PFSK-1 (cell line): Measurements from ENCODE around the gene PGBD2.

Source experiments
- FOXP2 ChIP-seq: optimal IDR thresholded peaks from 2 replicates; pipeline ENCODE3; 2011; ENCODE audit warnings: borderline replicate concordance, control low read depth, inconsistent platforms; ENCODE audit not compliant: insufficient read depth; ENCODE audit errors: extremely low read length, extremely low read depth
- POLR2AphosphoS5 ChIP-seq: IDR thresholded peaks from 2 replicates; pipeline ENCODE4 v1.6.1; 2012; ENCODE audit warnings: low read depth, mild to moderate bottlenecking, control low read depth, low read length, moderate library complexity
- SIN3A ChIP-seq: IDR thresholded peaks from 2 replicates; pipeline ENCODE4 v1.6.1; 2012; ENCODE audit warnings: mild to moderate bottlenecking, low read length, moderate library complexity, borderline replicate concordance; ENCODE audit not compliant: insufficient read depth
- TAF1 ChIP-seq: IDR thresholded peaks from 2 replicates; pipeline ENCODE4 v1.6.1; 2012; ENCODE audit warnings: low read length, control low read depth, borderline replicate concordance; ENCODE audit not compliant: insufficient read depth
- TF ChIP-seq, protein P1 (sequence below), 2 experiments: IDR thresholded peaks; 2 replicates each; pipeline versions ENCODE4 v1.6.1 to v1.8.0; 2011 to 2012; ENCODE audit warnings: low read depth in 2 of 2, low read length in 2 of 2, control low read depth in 1 of 2, inconsistent platforms in 1 of 2, mild to moderate bottlenecking in 1 of 2, moderate library complexity in 1 of 2; ENCODE audit not compliant: insufficient read depth in 1 of 2

PGBD2 gene

DNA sequence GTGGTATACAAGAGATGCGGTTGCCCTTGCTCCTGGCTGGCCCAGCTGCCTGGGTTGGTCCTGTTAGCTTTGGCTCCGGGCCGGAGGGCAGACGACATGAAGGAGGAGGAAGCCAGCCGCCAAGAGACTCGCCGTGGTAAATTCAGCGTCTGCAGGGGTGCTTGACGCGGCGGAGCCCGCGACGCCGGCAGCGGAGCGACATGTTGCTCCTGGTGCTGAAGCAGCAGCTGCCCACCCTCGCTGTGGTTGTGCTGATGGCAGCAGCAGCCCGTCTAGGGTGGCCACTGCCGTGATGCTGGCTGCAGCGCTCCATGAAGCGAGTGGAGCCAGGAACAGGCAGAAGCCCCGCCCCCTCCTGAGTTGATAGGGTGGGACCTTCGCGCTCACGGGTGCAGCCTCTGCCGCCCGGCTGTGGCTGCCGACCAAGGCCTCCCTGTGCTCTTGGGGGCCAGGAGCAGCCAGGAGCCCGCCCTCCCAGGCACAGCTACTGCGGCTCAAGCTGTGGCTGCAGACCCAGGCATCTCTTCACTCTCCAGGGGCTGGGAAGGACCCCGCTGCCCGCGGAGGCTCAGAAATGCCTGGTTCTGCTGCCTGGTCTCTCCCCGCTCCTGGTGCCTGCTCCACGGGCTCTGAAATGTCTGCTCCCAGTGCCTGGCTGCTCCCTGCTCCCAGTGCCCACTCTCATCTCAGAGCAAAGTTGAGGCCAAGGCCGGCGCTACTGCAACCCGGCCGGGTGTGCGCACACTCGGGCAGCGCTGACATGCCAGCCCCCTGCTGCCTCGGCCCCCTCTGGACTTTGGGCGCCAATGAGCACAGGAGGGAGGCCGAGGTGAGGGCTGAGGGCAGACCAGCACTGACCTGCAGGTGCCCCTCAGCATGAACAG, 42.8 kb upstream of the PGBD2 start:
- TF ChIP-seq POLR2AphosphoS5 (peak; percentile 83), SIN3A (no peak), TAF1 (peak; percentile 84; the same call in 1 of the 2 replicates)

DNA sequence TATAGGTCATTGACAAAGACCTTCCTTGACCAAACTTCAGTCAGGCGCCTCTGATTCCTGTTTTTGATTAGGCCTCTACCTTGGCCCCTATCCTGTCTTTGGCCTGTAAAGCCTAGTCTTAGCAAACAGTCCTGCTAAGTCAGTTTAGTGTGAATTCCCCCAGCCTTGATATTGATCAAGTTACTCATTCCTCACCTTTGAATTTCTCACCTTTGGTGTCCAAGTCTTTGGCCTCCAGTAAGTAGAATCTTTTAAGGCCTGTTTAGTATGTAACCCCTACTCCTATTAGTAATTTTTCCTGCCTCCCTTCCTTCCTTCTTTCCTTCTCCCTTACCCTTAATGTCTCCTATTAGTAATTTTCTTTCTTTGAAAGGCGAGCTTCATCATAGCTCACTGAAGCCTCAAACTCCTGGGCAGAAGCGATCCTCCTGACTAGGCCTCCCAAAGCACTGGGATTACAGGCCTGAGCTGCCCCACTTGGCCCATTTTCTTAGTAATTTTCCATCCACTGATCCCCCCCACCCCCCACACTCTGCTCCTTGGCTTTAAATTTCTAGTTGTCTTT, 34.1 kb upstream of the PGBD2 start:
- TF ChIP-seq SIN3A (no peak), FOXP2 (no peak), TAF1 (no peak), POLR2AphosphoS5 (no peak)
- TF ChIP-seq, protein P1, sequence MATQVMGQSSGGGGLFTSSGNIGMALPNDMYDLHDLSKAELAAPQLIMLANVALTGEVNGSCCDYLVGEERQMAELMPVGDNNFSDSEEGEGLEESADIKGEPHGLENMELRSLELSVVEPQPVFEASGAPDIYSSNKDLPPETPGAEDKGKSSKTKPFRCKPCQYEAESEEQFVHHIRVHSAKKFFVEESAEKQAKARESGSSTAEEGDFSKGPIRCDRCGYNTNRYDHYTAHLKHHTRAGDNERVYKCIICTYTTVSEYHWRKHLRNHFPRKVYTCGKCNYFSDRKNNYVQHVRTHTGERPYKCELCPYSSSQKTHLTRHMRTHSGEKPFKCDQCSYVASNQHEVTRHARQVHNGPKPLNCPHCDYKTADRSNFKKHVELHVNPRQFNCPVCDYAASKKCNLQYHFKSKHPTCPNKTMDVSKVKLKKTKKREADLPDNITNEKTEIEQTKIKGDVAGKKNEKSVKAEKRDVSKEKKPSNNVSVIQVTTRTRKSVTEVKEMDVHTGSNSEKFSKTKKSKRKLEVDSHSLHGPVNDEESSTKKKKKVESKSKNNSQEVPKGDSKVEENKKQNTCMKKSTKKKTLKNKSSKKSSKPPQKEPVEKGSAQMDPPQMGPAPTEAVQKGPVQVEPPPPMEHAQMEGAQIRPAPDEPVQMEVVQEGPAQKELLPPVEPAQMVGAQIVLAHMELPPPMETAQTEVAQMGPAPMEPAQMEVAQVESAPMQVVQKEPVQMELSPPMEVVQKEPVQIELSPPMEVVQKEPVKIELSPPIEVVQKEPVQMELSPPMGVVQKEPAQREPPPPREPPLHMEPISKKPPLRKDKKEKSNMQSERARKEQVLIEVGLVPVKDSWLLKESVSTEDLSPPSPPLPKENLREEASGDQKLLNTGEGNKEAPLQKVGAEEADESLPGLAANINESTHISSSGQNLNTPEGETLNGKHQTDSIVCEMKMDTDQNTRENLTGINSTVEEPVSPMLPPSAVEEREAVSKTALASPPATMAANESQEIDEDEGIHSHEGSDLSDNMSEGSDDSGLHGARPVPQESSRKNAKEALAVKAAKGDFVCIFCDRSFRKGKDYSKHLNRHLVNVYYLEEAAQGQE (IDR thresholded peaks at IDR 0.05; ENCODE audit: insufficient read depth in 1 of 2, low read depth in 2 of 2, low read length in 2 of 2): no peak

DNA sequence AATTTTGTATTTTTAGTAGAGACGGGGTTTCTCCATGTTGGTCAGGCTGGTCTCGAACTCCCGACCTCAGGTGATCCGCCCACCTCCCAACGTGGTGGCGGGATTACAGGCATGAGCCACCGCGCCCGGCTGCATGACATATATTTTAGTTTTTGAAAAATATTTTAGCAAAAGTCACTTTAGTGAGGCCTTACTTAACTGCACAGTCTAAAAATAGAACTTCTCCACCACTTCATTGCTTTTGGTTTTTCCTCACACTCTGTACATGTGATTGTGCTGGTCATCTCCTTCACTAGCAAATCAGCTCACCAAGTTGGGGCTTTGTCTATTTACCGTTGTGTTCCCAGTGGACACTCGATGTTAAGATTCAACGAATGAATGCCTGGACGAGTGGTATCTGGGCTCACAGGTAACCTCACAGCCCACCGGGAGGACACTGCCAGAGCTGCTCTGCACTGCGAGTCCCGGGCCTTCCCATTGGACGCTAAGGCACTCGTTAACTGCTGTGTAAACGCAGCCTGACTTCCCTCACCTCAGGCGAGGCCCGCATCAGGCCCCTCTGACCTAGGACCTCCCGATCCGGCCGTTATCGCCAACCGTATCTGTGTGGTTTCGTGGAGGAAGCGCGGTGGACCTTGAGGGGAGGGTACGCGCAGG, 33.2 kb upstream of the PGBD2 start:
- TF ChIP-seq POLR2AphosphoS5 (no peak), SIN3A (no peak), FOXP2 (no peak)

DNA sequence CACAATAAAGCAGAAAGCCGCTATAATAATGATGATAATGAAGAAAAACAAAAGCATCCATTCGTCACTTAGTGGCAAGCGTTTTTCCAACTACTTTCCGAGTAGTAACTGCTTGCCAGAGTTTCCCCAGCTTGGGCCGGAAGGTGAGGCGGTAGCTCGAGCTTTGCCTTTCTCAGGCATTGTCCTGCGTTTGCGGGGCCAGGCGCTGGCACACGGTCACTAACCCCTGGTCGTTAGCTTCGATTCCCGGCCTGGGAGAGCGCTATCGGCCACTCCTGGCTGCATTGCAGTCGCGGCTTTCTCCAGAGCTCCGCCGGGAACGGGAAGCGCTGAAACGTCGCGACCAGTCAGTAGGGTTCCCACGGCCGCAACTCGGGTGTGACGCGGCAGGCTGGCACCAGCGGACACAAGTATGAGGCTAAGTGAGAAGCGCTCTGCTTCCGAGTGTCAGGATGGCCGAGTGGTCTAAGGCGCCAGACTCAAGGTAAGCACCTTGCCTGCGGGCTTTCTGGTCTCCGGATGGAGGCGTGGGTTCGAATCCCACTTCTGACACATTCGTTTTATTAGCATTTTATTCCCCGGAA, 32.5 kb upstream of the PGBD2 start:
- TF ChIP-seq FOXP2 (peak; percentile 15), POLR2AphosphoS5 (no peak)

DNA sequence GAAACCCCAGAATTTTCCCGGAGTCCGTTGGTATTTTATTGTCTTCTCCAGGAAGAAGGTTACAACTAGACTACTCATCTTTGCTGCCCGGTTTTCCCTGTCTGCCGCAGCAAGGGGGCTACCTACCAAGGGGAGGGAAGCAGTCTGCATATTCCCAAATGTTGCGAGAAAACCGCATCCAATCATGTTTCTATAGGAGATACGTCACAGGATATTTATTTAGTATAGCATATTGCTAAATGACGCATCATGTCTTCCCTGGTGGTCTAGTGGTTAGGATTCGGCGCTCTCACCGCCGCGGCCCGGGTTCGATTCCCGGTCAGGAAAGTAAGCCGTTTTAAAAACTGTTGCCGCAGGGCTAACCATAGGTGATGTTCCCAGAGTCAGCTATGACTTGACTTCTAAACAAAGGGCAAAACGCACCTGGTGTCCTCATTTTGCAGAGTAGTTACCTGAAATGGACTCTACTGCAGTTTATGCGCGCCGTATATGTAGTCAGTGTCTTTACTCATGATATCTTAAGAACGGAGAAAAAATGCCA, 32.0 kb upstream of the PGBD2 start:
- TF ChIP-seq FOXP2 (no peak), SIN3A (0 out of 2 replicates have a peak, but pooled peaks have one; percentile 23)

DNA sequence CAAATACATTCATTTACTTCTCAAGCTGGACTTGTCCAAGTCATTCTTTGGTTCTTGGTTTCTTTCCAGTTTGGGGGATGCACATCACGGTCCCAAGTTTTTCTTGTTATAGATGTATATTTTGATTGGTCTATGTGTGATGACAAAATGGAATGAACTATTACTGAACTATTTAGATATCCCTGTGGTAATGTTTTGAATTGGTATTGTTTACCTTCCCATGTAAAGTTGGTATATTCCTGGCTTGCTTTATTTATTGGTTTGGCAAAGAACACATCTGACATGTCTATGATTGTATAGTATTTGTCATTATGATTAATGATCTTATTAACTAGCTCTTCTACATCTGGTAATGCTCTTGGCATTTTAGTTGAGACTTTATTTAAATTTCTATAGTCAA, 24.8 kb upstream of the PGBD2 start:
- TF ChIP-seq FOXP2: no peak
- TF ChIP-seq SIN3A: no peak
- TF ChIP-seq POLR2AphosphoS5: no peak
- TF ChIP-seq, protein P1 (IDR thresholded peaks at IDR 0.05; ENCODE audit: insufficient read depth in 1 of 2, low read depth in 2 of 2, low read length in 2 of 2): no peak
- TF ChIP-seq TAF1: no peak

DNA sequence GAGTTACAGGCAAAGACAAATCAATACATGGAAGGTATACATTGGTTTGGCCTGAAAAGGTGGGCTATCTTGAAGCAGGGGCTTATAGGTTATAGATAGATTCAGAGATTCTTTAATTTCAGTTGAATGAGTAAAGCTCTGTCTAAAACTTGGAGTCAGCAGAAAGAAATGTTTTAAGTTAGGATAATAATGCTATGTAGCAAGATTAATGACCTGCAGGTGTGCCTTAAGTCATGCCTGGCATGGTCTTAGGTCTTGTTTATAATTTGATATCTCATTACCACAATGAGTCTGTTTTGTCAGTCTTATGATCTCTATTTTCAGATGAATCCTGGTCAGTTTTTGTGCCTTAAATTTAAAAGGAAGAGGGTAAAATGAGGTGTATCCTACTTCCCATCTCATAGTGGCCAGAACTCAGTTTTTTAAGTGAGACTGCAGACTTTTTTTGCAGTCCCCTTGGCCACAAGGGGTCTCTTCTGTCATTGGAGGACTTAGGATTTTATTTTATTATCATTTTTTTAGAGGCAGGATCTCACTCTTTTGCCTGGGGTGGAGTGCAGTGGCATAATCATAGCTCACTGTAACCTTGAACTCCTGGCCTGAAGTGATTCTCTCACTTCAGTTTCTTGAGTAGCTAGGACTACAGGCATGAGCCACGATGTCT, 21.3 kb upstream of the PGBD2 start:
- no peak for TF ChIP-seq POLR2AphosphoS5
- no peak for TF ChIP-seq SIN3A
- no peak for TF ChIP-seq TAF1
- TF ChIP-seq, protein P1 (IDR thresholded peaks at IDR 0.05; ENCODE audit: insufficient read depth in 1 of 2, low read depth in 2 of 2, low read length in 2 of 2): no peak
- TF ChIP-seq FOXP2: no peak
